ENCODE measurements around the gene FHOD3.

The FHOD3 gene

GRCh38 chr18:36597636-36598035 is 300.1 kb downstream of the FHOD3 start:
- TF ChIP-seq YY1 (IDR thresholded peaks at IDR 0.05; ENCODE audit: low read depth) (no peak), NFIC (IDR thresholded peaks at IDR 0.05) (no peak), CREB1 (IDR thresholded peaks at IDR 0.05; ENCODE audit: low read depth) (no peak), ZBTB7A (IDR thresholded peaks at IDR 0.05; ENCODE audit: low read depth) (no peak), TCF12 (IDR thresholded peaks at IDR 0.05; ENCODE audit: low read depth) (no peak), TAF1 (IDR thresholded peaks at IDR 0.05; ENCODE audit: low read depth) (no peak), FOXM1 (IDR thresholded peaks at IDR 0.05; ENCODE audit: borderline replicate concordance, low read depth) (no peak), CEBPB (IDR thresholded peaks at IDR 0.05) (no peak), RAD21 (IDR thresholded peaks at IDR 0.05; ENCODE audit: low read depth) (no peak), TEAD4 (IDR thresholded peaks at IDR 0.05) (no peak), EGR1 (IDR thresholded peaks at IDR 0.05) (no peak)
- TF ChIP-seq, protein P1, sequence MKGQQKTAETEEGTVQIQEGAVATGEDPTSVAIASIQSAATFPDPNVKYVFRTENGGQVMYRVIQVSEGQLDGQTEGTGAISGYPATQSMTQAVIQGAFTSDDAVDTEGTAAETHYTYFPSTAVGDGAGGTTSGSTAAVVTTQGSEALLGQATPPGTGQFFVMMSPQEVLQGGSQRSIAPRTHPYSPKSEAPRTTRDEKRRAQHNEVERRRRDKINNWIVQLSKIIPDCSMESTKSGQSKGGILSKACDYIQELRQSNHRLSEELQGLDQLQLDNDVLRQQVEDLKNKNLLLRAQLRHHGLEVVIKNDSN (IDR thresholded peaks at IDR 0.05) = no peak

DNA sequence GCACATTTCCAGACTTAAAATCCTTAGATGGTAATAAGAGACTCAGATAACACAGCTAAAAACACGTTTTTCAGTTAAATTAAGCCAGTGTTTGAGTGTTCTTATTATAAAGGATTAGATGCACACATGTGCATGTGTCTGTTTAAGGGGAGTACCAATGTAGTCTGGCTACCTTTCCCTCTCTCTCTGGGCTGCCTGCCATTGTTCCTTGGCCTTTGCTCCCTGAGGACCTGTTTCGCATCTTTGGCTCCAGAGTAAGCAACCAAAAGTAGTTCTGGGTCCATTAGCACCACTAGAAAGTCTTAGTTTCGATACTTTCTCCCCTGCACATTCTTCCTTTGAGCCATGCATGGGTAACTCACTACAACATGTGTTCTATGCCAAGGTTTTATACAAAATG is 303.0 kb downstream of the FHOD3 start:
- TF ChIP-seq TCF12 (IDR thresholded peaks at IDR 0.05; ENCODE audit: low read depth) (no peak), EGR1 (IDR thresholded peaks at IDR 0.05) (no peak), NFIC (IDR thresholded peaks at IDR 0.05) (no peak), YY1 (IDR thresholded peaks at IDR 0.05; ENCODE audit: low read depth) (no peak), CEBPB (IDR thresholded peaks at IDR 0.05) (no peak), ZBTB7A (IDR thresholded peaks at IDR 0.05; ENCODE audit: low read depth) (no peak), MAX (IDR thresholded peaks at IDR 0.05) (no peak), TEAD4 (IDR thresholded peaks at IDR 0.05) (no peak), RAD21 (IDR thresholded peaks at IDR 0.05; ENCODE audit: low read depth) (no peak), FOXM1 (IDR thresholded peaks at IDR 0.05; ENCODE audit: borderline replicate concordance, low read depth) (no peak), EP300 (IDR thresholded peaks at IDR 0.05; ENCODE audit: borderline replicate concordance) (no peak)
- TF ChIP-seq, protein P2, sequence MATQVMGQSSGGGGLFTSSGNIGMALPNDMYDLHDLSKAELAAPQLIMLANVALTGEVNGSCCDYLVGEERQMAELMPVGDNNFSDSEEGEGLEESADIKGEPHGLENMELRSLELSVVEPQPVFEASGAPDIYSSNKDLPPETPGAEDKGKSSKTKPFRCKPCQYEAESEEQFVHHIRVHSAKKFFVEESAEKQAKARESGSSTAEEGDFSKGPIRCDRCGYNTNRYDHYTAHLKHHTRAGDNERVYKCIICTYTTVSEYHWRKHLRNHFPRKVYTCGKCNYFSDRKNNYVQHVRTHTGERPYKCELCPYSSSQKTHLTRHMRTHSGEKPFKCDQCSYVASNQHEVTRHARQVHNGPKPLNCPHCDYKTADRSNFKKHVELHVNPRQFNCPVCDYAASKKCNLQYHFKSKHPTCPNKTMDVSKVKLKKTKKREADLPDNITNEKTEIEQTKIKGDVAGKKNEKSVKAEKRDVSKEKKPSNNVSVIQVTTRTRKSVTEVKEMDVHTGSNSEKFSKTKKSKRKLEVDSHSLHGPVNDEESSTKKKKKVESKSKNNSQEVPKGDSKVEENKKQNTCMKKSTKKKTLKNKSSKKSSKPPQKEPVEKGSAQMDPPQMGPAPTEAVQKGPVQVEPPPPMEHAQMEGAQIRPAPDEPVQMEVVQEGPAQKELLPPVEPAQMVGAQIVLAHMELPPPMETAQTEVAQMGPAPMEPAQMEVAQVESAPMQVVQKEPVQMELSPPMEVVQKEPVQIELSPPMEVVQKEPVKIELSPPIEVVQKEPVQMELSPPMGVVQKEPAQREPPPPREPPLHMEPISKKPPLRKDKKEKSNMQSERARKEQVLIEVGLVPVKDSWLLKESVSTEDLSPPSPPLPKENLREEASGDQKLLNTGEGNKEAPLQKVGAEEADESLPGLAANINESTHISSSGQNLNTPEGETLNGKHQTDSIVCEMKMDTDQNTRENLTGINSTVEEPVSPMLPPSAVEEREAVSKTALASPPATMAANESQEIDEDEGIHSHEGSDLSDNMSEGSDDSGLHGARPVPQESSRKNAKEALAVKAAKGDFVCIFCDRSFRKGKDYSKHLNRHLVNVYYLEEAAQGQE (IDR thresholded peaks at IDR 0.05; ENCODE audit: low read depth) = no peak
- TF ChIP-seq, protein P1 (IDR thresholded peaks at IDR 0.05) = no peak

DNA sequence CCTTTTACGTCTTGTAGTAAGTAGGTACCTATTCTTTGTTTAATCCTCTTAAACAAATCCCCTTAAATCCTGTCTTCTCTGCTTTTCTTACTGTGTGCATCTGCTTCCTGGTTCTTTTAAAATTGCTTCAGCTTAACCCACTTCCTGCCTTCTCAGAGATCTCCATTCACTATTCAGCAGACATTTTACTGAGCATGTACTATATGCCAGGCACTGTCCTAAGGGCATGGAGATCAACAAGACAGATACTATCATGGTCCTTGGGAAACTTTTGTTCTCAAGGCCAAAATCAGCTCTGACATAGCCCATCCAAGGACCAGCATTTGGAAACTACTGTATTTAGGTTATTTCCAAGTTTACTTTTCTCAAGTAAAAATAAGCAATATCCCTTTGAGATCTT is 303.8 kb downstream of the FHOD3 start:
- TF ChIP-seq EP300 (IDR thresholded peaks at IDR 0.05; ENCODE audit: borderline replicate concordance) (no peak), TAF1 (IDR thresholded peaks at IDR 0.05; ENCODE audit: low read depth) (no peak)
- TF ChIP-seq, protein P2 (IDR thresholded peaks at IDR 0.05; ENCODE audit: low read depth) = no peak

DNA sequence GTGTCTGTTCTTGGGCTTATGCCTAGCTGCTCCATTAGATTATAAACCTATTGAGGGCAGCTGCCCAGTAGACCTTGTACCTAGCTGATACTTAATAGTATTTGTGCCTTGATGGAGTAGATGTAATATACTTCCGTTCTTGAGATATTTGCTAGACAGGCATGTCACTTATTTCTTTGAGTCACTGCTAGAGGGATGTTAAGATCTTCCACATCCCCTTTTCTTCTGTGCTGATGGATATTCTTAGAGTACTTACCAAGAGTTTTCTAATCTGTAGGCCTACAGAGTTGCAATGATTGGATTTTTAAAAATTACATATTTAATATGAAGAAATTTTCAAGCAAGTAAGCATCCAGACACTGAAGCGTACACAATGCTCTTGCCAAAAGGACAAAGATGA is 304.6 kb downstream of the FHOD3 start:
- no peak for TF ChIP-seq TCF12 (IDR thresholded peaks at IDR 0.05; ENCODE audit: low read depth)
- TF ChIP-seq RAD21 (IDR thresholded peaks at IDR 0.05; ENCODE audit: low read depth) = no peak
- TF ChIP-seq MAX (IDR thresholded peaks at IDR 0.05) = no peak
- TF ChIP-seq, protein P2 (IDR thresholded peaks at IDR 0.05; ENCODE audit: low read depth) = no peak
- no peak for TF ChIP-seq CEBPB (IDR thresholded peaks at IDR 0.05)
- TF ChIP-seq YY1 (IDR thresholded peaks at IDR 0.05; ENCODE audit: low read depth) = no peak
- no peak for TF ChIP-seq EGR1 (IDR thresholded peaks at IDR 0.05)
- TF ChIP-seq NFIC (IDR thresholded peaks at IDR 0.05) = no peak
- TF ChIP-seq, protein P1 (IDR thresholded peaks at IDR 0.05) = no peak
- no peak for TF ChIP-seq FOXM1 (IDR thresholded peaks at IDR 0.05; ENCODE audit: borderline replicate concordance, low read depth)
- no peak for TF ChIP-seq TEAD4 (IDR thresholded peaks at IDR 0.05)
- TF ChIP-seq EP300 (IDR thresholded peaks at IDR 0.05; ENCODE audit: borderline replicate concordance) = no peak
- TF ChIP-seq TAF1 (IDR thresholded peaks at IDR 0.05; ENCODE audit: low read depth) = no peak
- no peak for TF ChIP-seq CREB1 (IDR thresholded peaks at IDR 0.05; ENCODE audit: low read depth)
- no peak for TF ChIP-seq ZBTB7A (IDR thresholded peaks at IDR 0.05; ENCODE audit: low read depth)

Data from Ishikawa (cell line).